GM23338 (cell line): ENCODE results near the gene RPL7L1. TPM values are rescaled to one million over a fixed set of nuclear protein-coding genes. Genes with fewer than 3 reads are reported as not detected.

Experiments used
- ATAC-seq: fragments of 200-7000 bp; cut with Tn5 transposase; 3 replicates; pipeline ENCODE4 v1.9.1; 2020
- DNase-seq: peaks from one replicate; pipeline ENCODE4 v3.0.0-alpha.2; 2015; ENCODE audit warnings: low spot score
- H2AFZ ChIP-seq: fragments of 200-600 bp; sonication (generic); 2 replicates; pipeline ENCODE4 v1.8.0; 2016; ENCODE audit warnings: antibody characterized with exemption, mild to moderate bottlenecking, moderate library complexity
- H3F3A ChIP-seq: fragments of 200-600 bp; sonication (generic); replicated peaks from 2 replicates; pipeline ENCODE4 v1.8.0; 2017; ENCODE audit warnings: antibody characterized with exemption, mixed run types, low read depth
- H3K27ac ChIP-seq: fragments of 200-600 bp; sonication (generic); 2 replicates; pipeline ENCODE4 v1.6.1; 2016; ENCODE audit warnings: low read depth
- H3K27me3 ChIP-seq: fragments of 200-600 bp; sonication (generic); 2 replicates; pipeline ENCODE4 v1.8.0; 2016; ENCODE audit warnings: mild to moderate bottlenecking, mixed run types, moderate library complexity; ENCODE audit not compliant: insufficient read depth
- H3K36me3 ChIP-seq: fragments of 200-600 bp; sonication (generic); 2 replicates; pipeline ENCODE4 v1.8.0; 2016; ENCODE audit warnings: mild to moderate bottlenecking; ENCODE audit not compliant: insufficient read depth
- H3K4me1 ChIP-seq: fragments of 200-600 bp; sonication (generic); 2 replicates; pipeline ENCODE4 v1.8.0; 2016; ENCODE audit warnings: mild to moderate bottlenecking, moderate library complexity; ENCODE audit not compliant: insufficient read depth
- H3K4me2 ChIP-seq: fragments of 200-600 bp; sonication (generic); 2 replicates; pipeline ENCODE4 v1.7.1; 2017; ENCODE audit warnings: mixed run types
- H3K4me3 ChIP-seq: fragments of 200-600 bp; sonication (generic); 2 replicates; pipeline ENCODE4 v1.6.1; 2016; ENCODE audit warnings: mixed run types
- H3K79me2 ChIP-seq: fragments of 200-600 bp; sonication (generic); replicated peaks from 2 replicates; pipeline ENCODE4 v1.8.0; 2017; ENCODE audit warnings: mild to moderate bottlenecking; ENCODE audit not compliant: insufficient read depth
- H3K9me2 ChIP-seq: fragments of 200-600 bp; sonication (generic); 2 replicates; pipeline ENCODE4 v1.8.0; 2017; ENCODE audit not compliant: insufficient read depth
- H4K20me1 ChIP-seq: fragments of 200-600 bp; sonication (generic); replicated peaks from 2 replicates; pipeline ENCODE4 v1.8.0; 2017; ENCODE audit warnings: mild to moderate bottlenecking; ENCODE audit not compliant: insufficient read depth
- H3K27ac Mint-ChIP-seq: 2 replicates; pipeline ENCODE4 v1.8.0; 2020; ENCODE audit warnings: inconsistent platforms, mild to moderate bottlenecking, moderate library complexity, mixed read lengths
- H3K27me3 Mint-ChIP-seq: 3 replicates; pipeline ENCODE4 v1.8.0; 2022; ENCODE audit warnings: low read depth, mild to moderate bottlenecking, moderate library complexity, mixed read lengths, inconsistent platforms; ENCODE audit not compliant: insufficient read depth, poor library complexity
- H3K36me3 Mint-ChIP-seq: 3 replicates; pipeline ENCODE4 v1.8.0; 2021; ENCODE audit warnings: low read depth, mild to moderate bottlenecking, inconsistent platforms, moderate library complexity, mixed read lengths
- H3K4me1 Mint-ChIP-seq: 3 replicates; pipeline ENCODE4 v1.8.0; 2020; ENCODE audit warnings: mild to moderate bottlenecking, inconsistent platforms, mixed read lengths
- H3K4me3 Mint-ChIP-seq: 3 replicates; pipeline ENCODE4 v1.8.0; 2021; ENCODE audit warnings: moderate library complexity, mild to moderate bottlenecking, inconsistent platforms, mixed read lengths
- H3K9me3 Mint-ChIP-seq: 3 replicates; pipeline ENCODE4 v1.8.0; 2020; ENCODE audit warnings: moderate library complexity, mild to moderate bottlenecking, inconsistent platforms, mixed read lengths
- EZH2phosphoT487 ChIP-seq: fragments of 200-600 bp; sonication (generic); IDR thresholded peaks from one replicate; pipeline ENCODE4 v1.8.1; 2018; ENCODE audit warnings: antibody characterized with exemption; ENCODE audit not compliant: unreplicated experiment
- POLR2AphosphoS5 ChIP-seq: IDR thresholded peaks from 2 replicates; pipeline ENCODE4 v1.6.1; 2016; ENCODE audit warnings: antibody characterized with exemption, low read depth
- polyA plus RNA-seq: library from polyadenylated mRNA; unstranded; fragments of >200 nt; fragmentation: Nextera tagmentation; extraction: Ambion mirVana; gene quantifications from 2 replicates; pipeline ENCODE4 v1.2.1, GENCODE V29; 2016
- total RNA-seq: library from RNA; depleted of rRNA; stranded (reverse); fragments of >200 nt; shearing (Covaris generic); gene quantifications from 2 replicates; pipeline ENCODE4 v1.2.3, GENCODE V29; 2014
- TF ChIP-seq, protein P1 (sequence below): fragments of 250-450 bp; sonication (Bioruptor Pico); IDR thresholded peaks from 2 replicates; pipeline ENCODE4 v1.5.0; 2020; ENCODE audit warnings: mild to moderate bottlenecking, moderate library complexity
- TF ChIP-seq, protein P2 (sequence below), 2 experiments: fragments of 200-600 bp in 1 of 2; sonication (generic) in 1 of 2; conservative IDR thresholded peaks; 2 replicates each; pipeline versions ENCODE4 v1.5.1 to v1.6.1; 2016 to 2017; ENCODE audit warnings: antibody characterized with exemption in 2 of 2, low read depth in 2 of 2, mild to moderate bottlenecking in 2 of 2, moderate library complexity in 1 of 2
- TF ChIP-seq, protein P3 (sequence below): IDR thresholded peaks from one replicate; pipeline ENCODE4 v1.6.1; 2018; ENCODE audit warnings: antibody characterized with exemption; ENCODE audit not compliant: unreplicated experiment
- TF ChIP-seq, protein P4 (sequence below): IDR thresholded peaks from 2 replicates; pipeline ENCODE4 v1.6.1; 2016; ENCODE audit warnings: antibody characterized with exemption

Gene RPL7L1
- total and polyA plus RNA-seq, 2 experiments from 2014 or later = 86.9 to 124 TPM

DNA sequence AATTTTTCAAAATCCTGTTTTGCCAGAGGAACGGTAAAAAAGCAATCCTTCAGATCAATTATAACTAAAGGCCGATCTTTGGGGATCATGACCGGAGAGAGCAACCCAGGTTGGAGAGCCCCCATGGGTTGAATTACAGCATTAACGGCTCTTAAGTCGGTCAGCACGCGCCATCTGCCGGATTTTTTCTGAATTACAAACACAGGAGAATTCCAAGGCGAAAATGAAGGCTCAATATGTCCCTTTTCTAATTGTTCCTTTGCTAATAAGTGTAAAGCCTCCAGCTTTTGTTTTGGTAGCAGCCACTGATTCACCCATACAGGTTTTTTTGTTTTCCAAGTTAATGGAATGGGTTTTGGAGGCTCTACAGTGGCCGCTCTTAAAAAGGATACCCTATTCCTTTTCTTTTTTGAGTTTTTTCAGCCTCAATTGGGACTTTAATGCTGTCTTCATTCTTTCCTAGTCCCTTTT is 19.5 kb downstream of the RPL7L1 start:
- Histone ChIP-seq H3K4me1 (peaks cover 20% of the 10 kb centered on the region), H2AFZ (peak overlapping the region; percentile 82; the same call in 1 of the 2 replicates), H3K27me3 (no peaks in the 10 kb centered on the region), H3K9me2 (no peaks in the 10 kb centered on the region), H3K79me2 (no peaks in the 10 kb centered on the region), H4K20me1 (no peaks in the 10 kb centered on the region), H3K27ac (0 out of 2 replicates have a peak overlapping the region, but pooled peaks have one; percentile 35), H3K36me3 (no peaks in the 10 kb centered on the region), H3K4me2 (peak overlapping the region; percentile 47; the same call in 1 of the 2 replicates), H3K4me3 (no peak overlapping the region), H3F3A (0 out of 2 replicates have a peak, but pooled peaks cover 3% of the 10 kb centered on the region)
- Mint-ChIP-seq H3K27me3 (peaks cover 8% of the 10 kb centered on the region), H3K36me3 (no peaks in the 10 kb centered on the region), H3K9me3 (no peaks in the 10 kb centered on the region), H3K4me3 (peak overlapping the region; percentile 47; the same call in 2 of the 3 replicates), H3K4me1 (peaks cover 33% of the 10 kb centered on the region), H3K27ac (no peak overlapping the region)
- ATAC-seq = no peak
- TF ChIP-seq POLR2AphosphoS5 = no peak
- TF ChIP-seq, protein P1, sequence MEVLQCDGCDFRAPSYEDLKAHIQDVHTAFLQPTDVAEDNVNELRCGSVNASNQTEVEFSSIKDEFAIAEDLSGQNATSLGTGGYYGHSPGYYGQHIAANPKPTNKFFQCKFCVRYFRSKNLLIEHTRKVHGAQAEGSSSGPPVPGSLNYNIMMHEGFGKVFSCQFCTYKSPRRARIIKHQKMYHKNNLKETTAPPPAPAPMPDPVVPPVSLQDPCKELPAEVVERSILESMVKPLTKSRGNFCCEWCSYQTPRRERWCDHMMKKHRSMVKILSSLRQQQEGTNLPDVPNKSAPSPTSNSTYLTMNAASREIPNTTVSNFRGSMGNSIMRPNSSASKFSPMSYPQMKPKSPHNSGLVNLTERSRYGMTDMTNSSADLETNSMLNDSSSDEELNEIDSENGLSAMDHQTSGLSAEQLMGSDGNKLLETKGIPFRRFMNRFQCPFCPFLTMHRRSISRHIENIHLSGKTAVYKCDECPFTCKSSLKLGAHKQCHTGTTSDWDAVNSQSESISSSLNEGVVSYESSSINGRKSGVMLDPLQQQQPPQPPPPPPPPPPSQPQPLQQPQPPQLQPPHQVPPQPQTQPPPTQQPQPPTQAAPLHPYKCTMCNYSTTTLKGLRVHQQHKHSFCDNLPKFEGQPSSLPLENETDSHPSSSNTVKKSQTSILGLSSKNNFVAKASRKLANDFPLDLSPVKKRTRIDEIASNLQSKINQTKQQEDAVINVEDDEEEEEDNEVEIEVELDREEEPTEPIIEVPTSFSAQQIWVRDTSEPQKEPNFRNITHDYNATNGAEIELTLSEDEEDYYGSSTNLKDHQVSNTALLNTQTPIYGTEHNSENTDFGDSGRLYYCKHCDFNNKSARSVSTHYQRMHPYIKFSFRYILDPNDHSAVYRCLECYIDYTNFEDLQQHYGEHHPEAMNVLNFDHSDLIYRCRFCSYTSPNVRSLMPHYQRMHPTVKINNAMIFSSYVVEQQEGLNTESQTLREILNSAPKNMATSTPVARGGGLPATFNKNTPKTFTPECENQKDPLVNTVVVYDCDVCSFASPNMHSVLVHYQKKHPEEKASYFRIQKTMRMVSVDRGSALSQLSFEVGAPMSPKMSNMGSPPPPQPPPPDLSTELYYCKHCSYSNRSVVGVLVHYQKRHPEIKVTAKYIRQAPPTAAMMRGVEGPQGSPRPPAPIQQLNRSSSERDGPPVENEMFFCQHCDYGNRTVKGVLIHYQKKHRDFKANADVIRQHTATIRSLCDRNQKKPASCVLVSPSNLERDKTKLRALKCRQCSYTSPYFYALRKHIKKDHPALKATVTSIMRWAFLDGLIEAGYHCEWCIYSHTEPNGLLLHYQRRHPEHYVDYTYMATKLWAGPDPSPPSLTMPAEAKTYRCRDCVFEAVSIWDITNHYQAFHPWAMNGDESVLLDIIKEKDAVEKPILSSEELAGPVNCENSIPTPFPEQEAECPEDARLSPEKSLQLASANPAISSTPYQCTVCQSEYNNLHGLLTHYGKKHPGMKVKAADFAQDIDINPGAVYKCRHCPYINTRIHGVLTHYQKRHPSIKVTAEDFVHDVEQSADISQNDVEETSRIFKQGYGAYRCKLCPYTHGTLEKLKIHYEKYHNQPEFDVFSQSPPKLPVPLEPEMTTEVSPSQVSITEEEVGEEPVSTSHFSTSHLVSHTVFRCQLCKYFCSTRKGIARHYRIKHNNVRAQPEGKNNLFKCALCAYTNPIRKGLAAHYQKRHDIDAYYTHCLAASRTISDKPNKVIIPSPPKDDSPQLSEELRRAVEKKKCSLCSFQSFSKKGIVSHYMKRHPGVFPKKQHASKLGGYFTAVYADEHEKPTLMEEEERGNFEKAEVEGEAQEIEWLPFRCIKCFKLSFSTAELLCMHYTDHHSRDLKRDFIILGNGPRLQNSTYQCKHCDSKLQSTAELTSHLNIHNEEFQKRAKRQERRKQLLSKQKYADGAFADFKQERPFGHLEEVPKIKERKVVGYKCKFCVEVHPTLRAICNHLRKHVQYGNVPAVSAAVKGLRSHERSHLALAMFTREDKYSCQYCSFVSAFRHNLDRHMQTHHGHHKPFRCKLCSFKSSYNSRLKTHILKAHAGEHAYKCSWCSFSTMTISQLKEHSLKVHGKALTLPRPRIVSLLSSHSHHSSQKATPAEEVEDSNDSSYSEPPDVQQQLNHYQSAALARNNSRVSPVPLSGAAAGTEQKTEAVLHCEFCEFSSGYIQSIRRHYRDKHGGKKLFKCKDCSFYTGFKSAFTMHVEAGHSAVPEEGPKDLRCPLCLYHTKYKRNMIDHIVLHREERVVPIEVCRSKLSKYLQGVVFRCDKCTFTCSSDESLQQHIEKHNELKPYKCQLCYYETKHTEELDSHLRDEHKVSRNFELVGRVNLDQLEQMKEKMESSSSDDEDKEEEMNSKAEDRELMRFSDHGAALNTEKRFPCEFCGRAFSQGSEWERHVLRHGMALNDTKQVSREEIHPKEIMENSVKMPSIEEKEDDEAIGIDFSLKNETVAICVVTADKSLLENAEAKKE (CRISPR knock-in tag) = no peak
- TF ChIP-seq, protein P2, sequence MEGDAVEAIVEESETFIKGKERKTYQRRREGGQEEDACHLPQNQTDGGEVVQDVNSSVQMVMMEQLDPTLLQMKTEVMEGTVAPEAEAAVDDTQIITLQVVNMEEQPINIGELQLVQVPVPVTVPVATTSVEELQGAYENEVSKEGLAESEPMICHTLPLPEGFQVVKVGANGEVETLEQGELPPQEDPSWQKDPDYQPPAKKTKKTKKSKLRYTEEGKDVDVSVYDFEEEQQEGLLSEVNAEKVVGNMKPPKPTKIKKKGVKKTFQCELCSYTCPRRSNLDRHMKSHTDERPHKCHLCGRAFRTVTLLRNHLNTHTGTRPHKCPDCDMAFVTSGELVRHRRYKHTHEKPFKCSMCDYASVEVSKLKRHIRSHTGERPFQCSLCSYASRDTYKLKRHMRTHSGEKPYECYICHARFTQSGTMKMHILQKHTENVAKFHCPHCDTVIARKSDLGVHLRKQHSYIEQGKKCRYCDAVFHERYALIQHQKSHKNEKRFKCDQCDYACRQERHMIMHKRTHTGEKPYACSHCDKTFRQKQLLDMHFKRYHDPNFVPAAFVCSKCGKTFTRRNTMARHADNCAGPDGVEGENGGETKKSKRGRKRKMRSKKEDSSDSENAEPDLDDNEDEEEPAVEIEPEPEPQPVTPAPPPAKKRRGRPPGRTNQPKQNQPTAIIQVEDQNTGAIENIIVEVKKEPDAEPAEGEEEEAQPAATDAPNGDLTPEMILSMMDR (conservative IDR thresholded peaks at IDR 0.05; ENCODE audit: low read depth in 2 of 2) = peak; percentile 79 to 85
- no peak for TF ChIP-seq EZH2phosphoT487
- TF ChIP-seq, protein P3, sequence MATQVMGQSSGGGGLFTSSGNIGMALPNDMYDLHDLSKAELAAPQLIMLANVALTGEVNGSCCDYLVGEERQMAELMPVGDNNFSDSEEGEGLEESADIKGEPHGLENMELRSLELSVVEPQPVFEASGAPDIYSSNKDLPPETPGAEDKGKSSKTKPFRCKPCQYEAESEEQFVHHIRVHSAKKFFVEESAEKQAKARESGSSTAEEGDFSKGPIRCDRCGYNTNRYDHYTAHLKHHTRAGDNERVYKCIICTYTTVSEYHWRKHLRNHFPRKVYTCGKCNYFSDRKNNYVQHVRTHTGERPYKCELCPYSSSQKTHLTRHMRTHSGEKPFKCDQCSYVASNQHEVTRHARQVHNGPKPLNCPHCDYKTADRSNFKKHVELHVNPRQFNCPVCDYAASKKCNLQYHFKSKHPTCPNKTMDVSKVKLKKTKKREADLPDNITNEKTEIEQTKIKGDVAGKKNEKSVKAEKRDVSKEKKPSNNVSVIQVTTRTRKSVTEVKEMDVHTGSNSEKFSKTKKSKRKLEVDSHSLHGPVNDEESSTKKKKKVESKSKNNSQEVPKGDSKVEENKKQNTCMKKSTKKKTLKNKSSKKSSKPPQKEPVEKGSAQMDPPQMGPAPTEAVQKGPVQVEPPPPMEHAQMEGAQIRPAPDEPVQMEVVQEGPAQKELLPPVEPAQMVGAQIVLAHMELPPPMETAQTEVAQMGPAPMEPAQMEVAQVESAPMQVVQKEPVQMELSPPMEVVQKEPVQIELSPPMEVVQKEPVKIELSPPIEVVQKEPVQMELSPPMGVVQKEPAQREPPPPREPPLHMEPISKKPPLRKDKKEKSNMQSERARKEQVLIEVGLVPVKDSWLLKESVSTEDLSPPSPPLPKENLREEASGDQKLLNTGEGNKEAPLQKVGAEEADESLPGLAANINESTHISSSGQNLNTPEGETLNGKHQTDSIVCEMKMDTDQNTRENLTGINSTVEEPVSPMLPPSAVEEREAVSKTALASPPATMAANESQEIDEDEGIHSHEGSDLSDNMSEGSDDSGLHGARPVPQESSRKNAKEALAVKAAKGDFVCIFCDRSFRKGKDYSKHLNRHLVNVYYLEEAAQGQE = no peak
- TF ChIP-seq, protein P4, sequence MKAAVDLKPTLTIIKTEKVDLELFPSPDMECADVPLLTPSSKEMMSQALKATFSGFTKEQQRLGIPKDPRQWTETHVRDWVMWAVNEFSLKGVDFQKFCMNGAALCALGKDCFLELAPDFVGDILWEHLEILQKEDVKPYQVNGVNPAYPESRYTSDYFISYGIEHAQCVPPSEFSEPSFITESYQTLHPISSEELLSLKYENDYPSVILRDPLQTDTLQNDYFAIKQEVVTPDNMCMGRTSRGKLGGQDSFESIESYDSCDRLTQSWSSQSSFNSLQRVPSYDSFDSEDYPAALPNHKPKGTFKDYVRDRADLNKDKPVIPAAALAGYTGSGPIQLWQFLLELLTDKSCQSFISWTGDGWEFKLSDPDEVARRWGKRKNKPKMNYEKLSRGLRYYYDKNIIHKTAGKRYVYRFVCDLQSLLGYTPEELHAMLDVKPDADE = no peak
- peak; percentile 92 for DNase-seq
